ENCODE measurements around the gene UBQLN3.

Gene UBQLN3

GRCh38 chr11:5509803-5510202, at the start of gene UBQLN3:
Gene UBQLN3, minus strand, starts transcription at chr11:5509957. Its CDS starts 399 bp downstream, at chr11:5509558.
- Mint-ChIP-seq H3K27me3 (peaks cover 22% of the 10 kb centered on the region), H3K4me1 (no peaks in the 10 kb centered on the region), H3K9me3 (no peaks in the 10 kb centered on the region), H3K4me3 (no peak within 1 kb of the TSS), H3K27ac (no peak within 1 kb of the TSS), H3K36me3 (no peaks in the 10 kb centered on the region)
- no peak for ATAC-seq

GRCh38 chr11:5557751-5558150, 48.0 kb upstream of the UBQLN3 start:
- peaks cover 6% of the 10 kb centered on the region for H3K4me1 Mint-ChIP-seq
- ATAC-seq, result no peak
- no peaks in the 10 kb centered on the region for H3K9me3 Mint-ChIP-seq

GRCh38 chr11:5556596-5557188, 46.9 kb upstream of the UBQLN3 start:
- no peak overlapping the region for H3K27ac Mint-ChIP-seq
- H3K36me3 Mint-ChIP-seq, result peaks cover 2% of the 10 kb centered on the region
- H3K27me3 Mint-ChIP-seq, result peaks cover 16% of the 10 kb centered on the region
- no peak for ATAC-seq
- no peak overlapping the region for H3K4me3 Mint-ChIP-seq
- peaks cover 6% of the 10 kb centered on the region for H3K4me1 Mint-ChIP-seq
- no peaks in the 10 kb centered on the region for H3K9me3 Mint-ChIP-seq

More at GRCh38 chr11:5557751-5558150, 48.0 kb upstream of the UBQLN3 start:
- Mint-ChIP-seq H3K27me3 (peaks cover 11% of the 10 kb centered on the region), H3K27ac (no peak overlapping the region), H3K4me3 (no peak overlapping the region), H3K36me3 (no peaks in the 10 kb centered on the region)

GRCh38 chr11:5553343-5553742, 43.6 kb upstream of the UBQLN3 start:
- Mint-ChIP-seq H3K27me3 (peaks cover 10% of the 10 kb centered on the region), H3K9me3 (no peaks in the 10 kb centered on the region), H3K27ac (no peak overlapping the region), H3K36me3 (peaks cover 5% of the 10 kb centered on the region), H3K4me3 (no peak overlapping the region), H3K4me1 (peaks cover 6% of the 10 kb centered on the region)
- no peak for ATAC-seq

GRCh38 chr11:5550440-5551095, 40.8 kb upstream of the UBQLN3 start:
- H3K27ac Mint-ChIP-seq, result no peak overlapping the region
- no peak overlapping the region for H3K4me3 Mint-ChIP-seq
- H3K36me3 Mint-ChIP-seq, result peaks cover 5% of the 10 kb centered on the region
- no peaks in the 10 kb centered on the region for H3K9me3 Mint-ChIP-seq
- peaks cover 9% of the 10 kb centered on the region for H3K27me3 Mint-ChIP-seq
- peaks cover 6% of the 10 kb centered on the region for H3K4me1 Mint-ChIP-seq
- ATAC-seq, result no peak

- ATAC-seq, result no peak
- Mint-ChIP-seq H3K9me3 (no peaks in the 10 kb centered on the region), H3K27ac (no peak within 1 kb of the TSS), H3K36me3 (peaks cover 5% of the 10 kb centered on the region), H3K27me3 (peaks cover 9% of the 10 kb centered on the region), H3K4me3 (no peak within 1 kb of the TSS), H3K4me1 (no peaks in the 10 kb centered on the region)
Measured at GRCh38 chr11:5548440-5548839, 38.7 kb upstream of the UBQLN3 start, which contains the start of gene OR52H1. Gene OR52H1, minus strand, starts transcription at chr11:5548540. Its CDS starts 3,035 bp downstream, at chr11:5545505.

- H3K4me3 Mint-ChIP-seq, result no peak overlapping the region
- no peak for ATAC-seq
- H3K27ac Mint-ChIP-seq, result no peak overlapping the region
- peaks cover 9% of the 10 kb centered on the region for H3K27me3 Mint-ChIP-seq
- H3K9me3 Mint-ChIP-seq, result no peaks in the 10 kb centered on the region
- H3K36me3 Mint-ChIP-seq, result peaks cover 5% of the 10 kb centered on the region
- H3K4me1 Mint-ChIP-seq, result no peaks in the 10 kb centered on the region
Measured at GRCh38 chr11:5547982-5548381, 38.2 kb upstream of the UBQLN3 start.

- H3K4me3 Mint-ChIP-seq, result no peak overlapping the region
- no peaks in the 10 kb centered on the region for H3K4me1 Mint-ChIP-seq
- peaks cover 2% of the 10 kb centered on the region for H3K27me3 Mint-ChIP-seq
- H3K27ac Mint-ChIP-seq, result no peak overlapping the region
- ATAC-seq, result no peak
- H3K36me3 Mint-ChIP-seq, result peaks cover under 1% of the 10 kb centered on the region
- H3K9me3 Mint-ChIP-seq, result no peaks in the 10 kb centered on the region
Measured at GRCh38 chr11:5546457-5546856, 36.7 kb upstream of the UBQLN3 start.

GRCh38 chr11:5541427-5541826, 31.7 kb upstream of the UBQLN3 start:
- Mint-ChIP-seq H3K36me3 (no peaks in the 10 kb centered on the region), H3K27me3 (no peaks in the 10 kb centered on the region), H3K4me3 (no peak overlapping the region), H3K9me3 (peaks cover 6% of the 10 kb centered on the region), H3K27ac (no peak overlapping the region), H3K4me1 (no peaks in the 10 kb centered on the region)
- no peak for ATAC-seq

- Mint-ChIP-seq H3K36me3 (no peaks in the 10 kb centered on the region), H3K9me3 (peaks cover 6% of the 10 kb centered on the region), H3K27me3 (no peaks in the 10 kb centered on the region), H3K4me1 (no peaks in the 10 kb centered on the region), H3K4me3 (no peak overlapping the region), H3K27ac (no peak overlapping the region)
- no peak for ATAC-seq
Measured at GRCh38 chr11:5536482-5536881, 26.7 kb upstream of the UBQLN3 start.

GRCh38 chr11:5534046-5534445, 24.3 kb upstream of the UBQLN3 start:
- H3K9me3 Mint-ChIP-seq, result peaks cover 6% of the 10 kb centered on the region
- no peak overlapping the region for H3K27ac Mint-ChIP-seq
- no peak for ATAC-seq
- no peaks in the 10 kb centered on the region for H3K4me1 Mint-ChIP-seq
- H3K27me3 Mint-ChIP-seq, result no peaks in the 10 kb centered on the region
- H3K36me3 Mint-ChIP-seq, result no peaks in the 10 kb centered on the region
- H3K4me3 Mint-ChIP-seq, result no peak overlapping the region

- ATAC-seq, result no peak
- no peak overlapping the region for H3K27ac Mint-ChIP-seq
Measured at GRCh38 chr11:5531053-5531831, 21.5 kb upstream of the UBQLN3 start.

GRCh38 chr11:5528495-5528894, 18.7 kb upstream of the UBQLN3 start:
- ATAC-seq, result no peak
- no peak overlapping the region for H3K27ac Mint-ChIP-seq
- H3K4me1 Mint-ChIP-seq, result no peaks in the 10 kb centered on the region
- no peaks in the 10 kb centered on the region for H3K9me3 Mint-ChIP-seq
- no peak overlapping the region for H3K4me3 Mint-ChIP-seq
- no peaks in the 10 kb centered on the region for H3K27me3 Mint-ChIP-seq
- no peaks in the 10 kb centered on the region for H3K36me3 Mint-ChIP-seq

More at GRCh38 chr11:5531053-5531831, 21.5 kb upstream of the UBQLN3 start:
- H3K36me3 Mint-ChIP-seq, result no peaks in the 10 kb centered on the region
- H3K4me3 Mint-ChIP-seq, result no peak overlapping the region
- H3K4me1 Mint-ChIP-seq, result no peaks in the 10 kb centered on the region
- no peaks in the 10 kb centered on the region for H3K27me3 Mint-ChIP-seq
- no peaks in the 10 kb centered on the region for H3K9me3 Mint-ChIP-seq

GRCh38 chr11:5527716-5528115, 18.0 kb upstream of the UBQLN3 start:
- no peaks in the 10 kb centered on the region for H3K36me3 Mint-ChIP-seq
- H3K27ac Mint-ChIP-seq, result no peak overlapping the region
- no peak overlapping the region for H3K4me3 Mint-ChIP-seq
- ATAC-seq, result peak; percentile 17
- no peaks in the 10 kb centered on the region for H3K9me3 Mint-ChIP-seq
- H3K4me1 Mint-ChIP-seq, result no peaks in the 10 kb centered on the region
- no peaks in the 10 kb centered on the region for H3K27me3 Mint-ChIP-seq

GRCh38 chr11:5524756-5525155, 15.0 kb upstream of the UBQLN3 start:
- ATAC-seq, result no peak
- H3K36me3 Mint-ChIP-seq, result no peaks in the 10 kb centered on the region
- H3K4me3 Mint-ChIP-seq, result no peak overlapping the region
- no peaks in the 10 kb centered on the region for H3K9me3 Mint-ChIP-seq
- no peaks in the 10 kb centered on the region for H3K27me3 Mint-ChIP-seq
- no peak overlapping the region for H3K27ac Mint-ChIP-seq
- H3K4me1 Mint-ChIP-seq, result no peaks in the 10 kb centered on the region

Data from stimulated activated memory B cell treated with anti-CD40 and anti-IgM and Interleukin-4, amounts not matched to agents 10 μg/mL and 1 μg/mL and 100 μg/mL, for 72 hours (primary cell).